WTC11 (cell line): ENCODE data around the gene PARD3B. TPM values are rescaled to one million over a fixed set of nuclear protein-coding genes. Genes with fewer than 3 reads are reported as not detected.

Experiments used
- ATAC-seq: fragments of 200-7000 bp; cut with Tn5 transposase; 2 replicates; pipeline ENCODE4 v1.10.0; 2021; ENCODE audit warnings: mild to moderate bottlenecking, moderate library complexity
- CTCF ChIA-PET: fragments of 300-600 bp; sonication (Branson Sonifier 250); formaldehyde crosslinking; loops from one replicate; lab custom pipeline; 2021; ENCODE audit warnings: antibody characterized with exemption; lab: Charles Lee
- POLR2A ChIA-PET: fragments of 350-600 bp; sonication (Branson Sonifier 250); formaldehyde crosslinking; loops from one replicate; lab custom pipeline; 2021; ENCODE audit warnings: antibody characterized with exemption; lab: Charles Lee
- DNase-seq: peaks from one replicate; pipeline ENCODE4 v3.0.0; 2021; ENCODE audit warnings: low spot score
- H3K27ac Mint-ChIP-seq: 2 replicates; pipeline ENCODE4 v1.8.0; 2021; ENCODE audit warnings: mixed read lengths
- H3K27me3 Mint-ChIP-seq: 2 replicates; pipeline ENCODE4 v1.8.0; 2021; ENCODE audit warnings: low read depth, mild to moderate bottlenecking, moderate library complexity, mixed read lengths
- H3K36me3 Mint-ChIP-seq: 2 replicates; pipeline ENCODE4 v1.8.0; 2021; ENCODE audit warnings: mixed read lengths
- H3K4me1 Mint-ChIP-seq: 2 replicates; pipeline ENCODE4 v1.8.0; 2022; ENCODE audit warnings: mixed read lengths
- H3K4me3 Mint-ChIP-seq: 2 replicates; pipeline ENCODE4 v1.8.0; 2021; ENCODE audit warnings: mild to moderate bottlenecking, moderate library complexity, mixed read lengths
- H3K9me3 Mint-ChIP-seq: 2 replicates; pipeline ENCODE4 v1.8.0; 2021; ENCODE audit warnings: mixed read lengths
- ATF1 ChIP-seq: sonication (generic); formaldehyde crosslinking; IDR thresholded peaks from 2 replicates; pipeline ENCODE4 v1.8.1; 2023; ENCODE audit warnings: mild to moderate bottlenecking, moderate library complexity, missing genetic modification reagents
- CREB1 ChIP-seq: sonication (generic); formaldehyde crosslinking; IDR thresholded peaks from 2 replicates; pipeline ENCODE4 v1.8.0; 2023; ENCODE audit warnings: mild to moderate bottlenecking, missing genetic modification reagents
- ELF4 ChIP-seq: sonication (generic); formaldehyde crosslinking; IDR thresholded peaks from 2 replicates; pipeline ENCODE4 v1.8.1; 2022; ENCODE audit warnings: low read depth, mild to moderate bottlenecking, moderate library complexity, missing genetic modification reagents
- EMX1 ChIP-seq: fragments of 250-450 bp; sonication (Bioruptor Pico); IDR thresholded peaks from 2 replicates; pipeline ENCODE4 v1.8.0; 2021; ENCODE audit warnings: mild to moderate bottlenecking
- ETV6 ChIP-seq: sonication (generic); formaldehyde crosslinking; IDR thresholded peaks from 2 replicates; pipeline ENCODE4 v1.8.1; 2022; ENCODE audit warnings: mild to moderate bottlenecking, missing genetic modification reagents
- FOXK1 ChIP-seq: sonication (generic); formaldehyde crosslinking; IDR thresholded peaks from 2 replicates; pipeline ENCODE4 v1.8.0; 2022; ENCODE audit warnings: mild to moderate bottlenecking, moderate library complexity, missing genetic modification reagents
- JAZF1 ChIP-seq: fragments of 250-450 bp; sonication (Bioruptor Pico); IDR thresholded peaks from 2 replicates; pipeline ENCODE4 v1.9.0; 2021; ENCODE audit warnings: moderate library complexity, mild to moderate bottlenecking, inconsistent platforms
- NFATC4 ChIP-seq: fragments of 250-450 bp; sonication (Bioruptor Pico); IDR thresholded peaks from 2 replicates; pipeline ENCODE4 v1.9.0; 2021; ENCODE audit warnings: mild to moderate bottlenecking
- NFE2L1 ChIP-seq: sonication (generic); formaldehyde crosslinking; IDR thresholded peaks from 2 replicates; pipeline ENCODE4 v1.8.1; 2023; ENCODE audit warnings: missing genetic modification reagents
- RELA ChIP-seq: sonication (generic); formaldehyde crosslinking; IDR thresholded peaks from 2 replicates; pipeline ENCODE4 v1.8.1; 2022; ENCODE audit warnings: missing genetic modification reagents, mild to moderate bottlenecking, borderline replicate concordance
- SOX15 ChIP-seq: fragments of 250-450 bp; sonication (Bioruptor Pico); IDR thresholded peaks from 2 replicates; pipeline ENCODE4 v1.9.0; 2021; ENCODE audit warnings: mild to moderate bottlenecking
- TP53 ChIP-seq: sonication (generic); formaldehyde crosslinking; IDR thresholded peaks from 2 replicates; pipeline ENCODE4 v1.8.1; 2023; ENCODE audit warnings: mild to moderate bottlenecking, missing genetic modification reagents
- ZNF138 ChIP-seq: sonication (generic); formaldehyde crosslinking; conservative IDR thresholded peaks from 2 replicates; pipeline ENCODE4 v1.8.1; 2022; ENCODE audit warnings: mild to moderate bottlenecking, moderate library complexity, missing genetic modification reagents
- ZNF219 ChIP-seq: sonication (generic); formaldehyde crosslinking; IDR thresholded peaks from 2 replicates; pipeline ENCODE4 v1.8.0; 2023; ENCODE audit warnings: missing genetic modification reagents, mild to moderate bottlenecking, borderline replicate concordance
- ZNF232 ChIP-seq: sonication (generic); formaldehyde crosslinking; IDR thresholded peaks from 2 replicates; pipeline ENCODE4 v1.8.0; 2022; ENCODE audit warnings: mild to moderate bottlenecking, missing genetic modification reagents
- ZNF263 ChIP-seq: sonication (generic); formaldehyde crosslinking; IDR thresholded peaks from 2 replicates; pipeline ENCODE4 v1.8.1; 2022; ENCODE audit warnings: low read depth, mild to moderate bottlenecking, moderate library complexity, missing genetic modification reagents
- ZNF317 ChIP-seq: sonication (generic); formaldehyde crosslinking; IDR thresholded peaks from 2 replicates; pipeline ENCODE4 v1.8.1; 2023; ENCODE audit warnings: low read depth, mild to moderate bottlenecking, moderate library complexity, missing genetic modification reagents, borderline replicate concordance
- total RNA-seq: library from RNA; stranded (reverse); gene quantifications from 3 replicates; pipeline ENCODE4 v1.2.3, GENCODE V29; 2021
- TF ChIP-seq, protein P1 (sequence below): fragments of 250-450 bp; sonication (Bioruptor Pico); IDR thresholded peaks from 2 replicates; pipeline ENCODE4 v1.9.0; 2021; ENCODE audit warnings: mild to moderate bottlenecking
- TF ChIP-seq, protein P2 (sequence below): fragments of 250-450 bp; sonication (Bioruptor Pico); IDR thresholded peaks from 2 replicates; pipeline ENCODE4 v1.8.0; 2021; ENCODE audit warnings: mild to moderate bottlenecking
- TF ChIP-seq, protein P3 (sequence below): sonication (generic); formaldehyde crosslinking; IDR thresholded peaks from 2 replicates; pipeline ENCODE4 v1.8.1; 2022; ENCODE audit warnings: mild to moderate bottlenecking, missing genetic modification reagents, moderate library complexity, borderline replicate concordance
- TF ChIP-seq, protein P4 (sequence below): sonication (generic); formaldehyde crosslinking; IDR thresholded peaks from 2 replicates; pipeline ENCODE4 v1.8.1; 2022; ENCODE audit warnings: low read depth, mild to moderate bottlenecking, moderate library complexity, missing genetic modification reagents, borderline replicate concordance
- TF ChIP-seq, protein P5 (sequence below): sonication (generic); formaldehyde crosslinking; IDR thresholded peaks from 2 replicates; pipeline ENCODE4 v1.8.0; 2022; ENCODE audit warnings: mild to moderate bottlenecking, missing genetic modification reagents
- TF ChIP-seq, protein P6 (sequence below): sonication (generic); formaldehyde crosslinking; IDR thresholded peaks from 2 replicates; pipeline ENCODE4 v1.8.1; 2023; ENCODE audit warnings: mild to moderate bottlenecking, missing genetic modification reagents, moderate library complexity
- TF ChIP-seq, protein P7 (sequence below): sonication (generic); formaldehyde crosslinking; IDR thresholded peaks from 2 replicates; pipeline ENCODE4 v1.8.1; 2022; ENCODE audit warnings: missing genetic modification reagents, borderline replicate concordance
- TF ChIP-seq, protein P8 (sequence below): sonication (generic); formaldehyde crosslinking; IDR thresholded peaks from 2 replicates; pipeline ENCODE4 v1.8.0; 2022; ENCODE audit warnings: mild to moderate bottlenecking, missing genetic modification reagents

The PARD3B gene
- total RNA-seq, 1 experiment from 2014 or later, result 5.6 TPM

DNA sequence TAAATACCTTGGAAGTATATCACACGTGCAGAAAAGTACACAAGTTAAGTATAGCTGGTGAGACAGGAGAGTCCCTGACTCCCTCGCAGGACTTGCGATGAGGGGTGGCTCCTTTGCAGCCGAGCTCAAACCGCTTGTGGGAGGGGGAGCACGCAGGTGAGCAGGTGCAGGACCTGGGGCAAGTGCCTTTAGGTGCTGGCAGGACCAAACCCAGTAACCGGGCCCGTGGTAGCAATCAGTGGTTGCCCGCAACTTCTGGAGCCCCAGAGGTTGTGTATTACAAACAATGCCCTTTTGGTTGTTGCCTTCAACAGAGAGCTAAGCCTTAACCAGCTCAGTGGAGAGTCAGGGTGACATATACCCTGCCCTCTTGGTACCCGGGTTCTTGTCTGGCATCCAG, 132.8 kb downstream of the PARD3B start:
- H3K9me3 Mint-ChIP-seq, result no peaks in the 10 kb centered on the region
- peaks cover 16% of the 10 kb centered on the region for H3K4me1 Mint-ChIP-seq
- H3K36me3 Mint-ChIP-seq, result no peaks in the 10 kb centered on the region
- H3K4me3 Mint-ChIP-seq, result no peak overlapping the region
- TF ChIP-seq TP53 (no peak), ZNF138 (CRISPR knock-in tag) (no peak), EMX1 (CRISPR knock-in tag) (no peak), ZNF263 (CRISPR knock-in tag) (no peak), NFATC4 (no peak), FOXK1 (CRISPR knock-in tag) (no peak), CREB1 (no peak), NFE2L1 (CRISPR knock-in tag) (no peak), SOX15 (CRISPR knock-in tag) (no peak), ETV6 (CRISPR knock-in tag) (no peak)
- TF ChIP-seq, protein P1, sequence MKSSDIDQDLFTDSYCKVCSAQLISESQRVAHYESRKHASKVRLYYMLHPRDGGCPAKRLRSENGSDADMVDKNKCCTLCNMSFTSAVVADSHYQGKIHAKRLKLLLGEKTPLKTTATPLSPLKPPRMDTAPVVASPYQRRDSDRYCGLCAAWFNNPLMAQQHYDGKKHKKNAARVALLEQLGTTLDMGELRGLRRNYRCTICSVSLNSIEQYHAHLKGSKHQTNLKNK, result no peak
- TF ChIP-seq, protein P2, sequence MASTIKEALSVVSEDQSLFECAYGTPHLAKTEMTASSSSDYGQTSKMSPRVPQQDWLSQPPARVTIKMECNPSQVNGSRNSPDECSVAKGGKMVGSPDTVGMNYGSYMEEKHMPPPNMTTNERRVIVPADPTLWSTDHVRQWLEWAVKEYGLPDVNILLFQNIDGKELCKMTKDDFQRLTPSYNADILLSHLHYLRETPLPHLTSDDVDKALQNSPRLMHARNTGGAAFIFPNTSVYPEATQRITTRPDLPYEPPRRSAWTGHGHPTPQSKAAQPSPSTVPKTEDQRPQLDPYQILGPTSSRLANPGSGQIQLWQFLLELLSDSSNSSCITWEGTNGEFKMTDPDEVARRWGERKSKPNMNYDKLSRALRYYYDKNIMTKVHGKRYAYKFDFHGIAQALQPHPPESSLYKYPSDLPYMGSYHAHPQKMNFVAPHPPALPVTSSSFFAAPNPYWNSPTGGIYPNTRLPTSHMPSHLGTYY (CRISPR knock-in tag), result no peak
- TF ChIP-seq, protein P3, sequence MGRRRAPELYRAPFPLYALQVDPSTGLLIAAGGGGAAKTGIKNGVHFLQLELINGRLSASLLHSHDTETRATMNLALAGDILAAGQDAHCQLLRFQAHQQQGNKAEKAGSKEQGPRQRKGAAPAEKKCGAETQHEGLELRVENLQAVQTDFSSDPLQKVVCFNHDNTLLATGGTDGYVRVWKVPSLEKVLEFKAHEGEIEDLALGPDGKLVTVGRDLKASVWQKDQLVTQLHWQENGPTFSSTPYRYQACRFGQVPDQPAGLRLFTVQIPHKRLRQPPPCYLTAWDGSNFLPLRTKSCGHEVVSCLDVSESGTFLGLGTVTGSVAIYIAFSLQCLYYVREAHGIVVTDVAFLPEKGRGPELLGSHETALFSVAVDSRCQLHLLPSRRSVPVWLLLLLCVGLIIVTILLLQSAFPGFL, result no peak
- TF ChIP-seq, protein P4, sequence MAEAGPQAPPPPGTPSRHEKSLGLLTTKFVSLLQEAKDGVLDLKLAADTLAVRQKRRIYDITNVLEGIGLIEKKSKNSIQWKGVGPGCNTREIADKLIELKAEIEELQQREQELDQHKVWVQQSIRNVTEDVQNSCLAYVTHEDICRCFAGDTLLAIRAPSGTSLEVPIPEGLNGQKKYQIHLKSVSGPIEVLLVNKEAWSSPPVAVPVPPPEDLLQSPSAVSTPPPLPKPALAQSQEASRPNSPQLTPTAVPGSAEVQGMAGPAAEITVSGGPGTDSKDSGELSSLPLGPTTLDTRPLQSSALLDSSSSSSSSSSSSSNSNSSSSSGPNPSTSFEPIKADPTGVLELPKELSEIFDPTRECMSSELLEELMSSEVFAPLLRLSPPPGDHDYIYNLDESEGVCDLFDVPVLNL, result no peak
- ChIA-PET POLR2A (no interaction called here), CTCF (interaction anchor here (0.9 kb wide), 1 partner anchor 500 kb away, joined by 3 read pairs; no protein-coding TSS in a partner anchor)
- H3K27ac Mint-ChIP-seq, result no peak overlapping the region
- no peaks in the 10 kb centered on the region for H3K27me3 Mint-ChIP-seq
- no peak for DNase-seq
- no peak for ATAC-seq

DNA sequence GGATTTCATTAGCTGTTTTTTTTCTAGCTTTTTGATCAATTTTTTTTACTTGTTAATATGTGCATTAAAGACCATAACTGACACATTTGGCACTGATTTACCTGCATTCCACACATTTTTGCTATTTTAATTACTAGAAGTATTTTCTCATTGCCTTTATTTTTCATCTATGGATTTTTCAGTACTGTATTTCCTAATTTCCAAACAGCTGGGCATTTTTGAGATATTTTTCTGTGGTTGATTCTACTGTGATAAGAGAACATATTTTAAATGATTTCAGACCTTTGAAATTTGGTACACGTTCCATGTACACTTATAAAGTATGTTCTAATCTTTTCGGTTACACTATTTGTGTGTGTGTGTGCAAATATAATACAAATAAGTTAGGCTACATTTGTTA, 135.3 kb downstream of the PARD3B start:
- ATAC-seq (no peak), DNase-seq (no peak)
- H3K36me3 Mint-ChIP-seq, result no peaks in the 10 kb centered on the region
- TF ChIP-seq, protein P5, sequence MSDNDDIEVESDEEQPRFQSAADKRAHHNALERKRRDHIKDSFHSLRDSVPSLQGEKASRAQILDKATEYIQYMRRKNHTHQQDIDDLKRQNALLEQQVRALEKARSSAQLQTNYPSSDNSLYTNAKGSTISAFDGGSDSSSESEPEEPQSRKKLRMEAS (CRISPR knock-in tag), result no peak
- TF ChIP-seq, protein P6, sequence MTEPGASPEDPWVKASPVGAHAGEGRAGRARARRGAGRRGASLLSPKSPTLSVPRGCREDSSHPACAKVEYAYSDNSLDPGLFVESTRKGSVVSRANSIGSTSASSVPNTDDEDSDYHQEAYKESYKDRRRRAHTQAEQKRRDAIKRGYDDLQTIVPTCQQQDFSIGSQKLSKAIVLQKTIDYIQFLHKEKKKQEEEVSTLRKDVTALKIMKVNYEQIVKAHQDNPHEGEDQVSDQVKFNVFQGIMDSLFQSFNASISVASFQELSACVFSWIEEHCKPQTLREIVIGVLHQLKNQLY (CRISPR knock-in tag), result no peak
- TF ChIP-seq ZNF219 (CRISPR knock-in tag), result no peak
- TF ChIP-seq, protein P7, sequence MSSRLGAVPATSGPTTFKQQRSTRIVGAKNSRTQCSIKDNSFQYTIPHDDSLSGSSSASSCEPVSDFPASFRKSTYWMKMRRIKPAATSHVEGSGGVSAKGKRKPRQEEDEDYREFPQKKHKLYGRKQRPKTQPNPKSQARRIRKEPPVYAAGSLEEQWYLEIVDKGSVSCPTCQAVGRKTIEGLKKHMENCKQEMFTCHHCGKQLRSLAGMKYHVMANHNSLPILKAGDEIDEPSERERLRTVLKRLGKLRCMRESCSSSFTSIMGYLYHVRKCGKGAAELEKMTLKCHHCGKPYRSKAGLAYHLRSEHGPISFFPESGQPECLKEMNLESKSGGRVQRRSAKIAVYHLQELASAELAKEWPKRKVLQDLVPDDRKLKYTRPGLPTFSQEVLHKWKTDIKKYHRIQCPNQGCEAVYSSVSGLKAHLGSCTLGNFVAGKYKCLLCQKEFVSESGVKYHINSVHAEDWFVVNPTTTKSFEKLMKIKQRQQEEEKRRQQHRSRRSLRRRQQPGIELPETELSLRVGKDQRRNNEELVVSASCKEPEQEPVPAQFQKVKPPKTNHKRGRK (CRISPR knock-in tag), result no peak
- no peak for TF ChIP-seq TP53
- TF ChIP-seq RELA (CRISPR knock-in tag), result no peak
- TF ChIP-seq ZNF232 (CRISPR knock-in tag), result no peak
- TF ChIP-seq ELF4 (CRISPR knock-in tag), result no peak
- no peak for TF ChIP-seq ZNF317 (CRISPR knock-in tag)
- TF ChIP-seq, protein P8, sequence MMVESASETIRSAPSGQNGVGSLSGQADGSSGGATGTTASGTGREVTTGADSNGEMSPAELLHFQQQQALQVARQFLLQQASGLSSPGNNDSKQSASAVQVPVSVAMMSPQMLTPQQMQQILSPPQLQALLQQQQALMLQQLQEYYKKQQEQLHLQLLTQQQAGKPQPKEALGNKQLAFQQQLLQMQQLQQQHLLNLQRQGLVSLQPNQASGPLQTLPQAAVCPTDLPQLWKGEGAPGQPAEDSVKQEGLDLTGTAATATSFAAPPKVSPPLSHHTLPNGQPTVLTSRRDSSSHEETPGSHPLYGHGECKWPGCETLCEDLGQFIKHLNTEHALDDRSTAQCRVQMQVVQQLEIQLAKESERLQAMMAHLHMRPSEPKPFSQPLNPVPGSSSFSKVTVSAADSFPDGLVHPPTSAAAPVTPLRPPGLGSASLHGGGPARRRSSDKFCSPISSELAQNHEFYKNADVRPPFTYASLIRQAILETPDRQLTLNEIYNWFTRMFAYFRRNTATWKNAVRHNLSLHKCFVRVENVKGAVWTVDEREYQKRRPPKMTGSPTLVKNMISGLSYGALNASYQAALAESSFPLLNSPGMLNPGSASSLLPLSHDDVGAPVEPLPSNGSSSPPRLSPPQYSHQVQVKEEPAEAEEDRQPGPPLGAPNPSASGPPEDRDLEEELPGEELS (CRISPR knock-in tag), result no peak
- TF ChIP-seq ATF1, result no peak
- TF ChIP-seq JAZF1 (CRISPR knock-in tag), result no peak
- no peak for TF ChIP-seq SOX15 (CRISPR knock-in tag)

More for the DNA sequence above, 135.3 kb downstream of the PARD3B start:
- Mint-ChIP-seq H3K27ac (no peak overlapping the region), H3K4me1 (no peaks in the 10 kb centered on the region), H3K27me3 (no peaks in the 10 kb centered on the region), H3K9me3 (no peaks in the 10 kb centered on the region), H3K4me3 (no peak overlapping the region)
- ChIA-PET CTCF (no interaction called here), POLR2A (no interaction called here)
